ENCODE results near the gene PCDHGB5. TPM values are rescaled to one million over a fixed set of nuclear protein-coding genes. Genes with fewer than 3 reads are reported as not detected.

Gene PCDHGB5
- total RNA-seq, 2 experiments from 2014 or later, result 0.12 to 0.15 TPM

- CTCF ChIA-PET, result no interaction called here
- H3K36me3 Mint-ChIP-seq, result peaks cover 2% of the 10 kb centered on the region
- intact Hi-C loops (cut with micrococcal nuclease), result no loop called here
- H3K27ac Mint-ChIP-seq, result no peak overlapping the region
- no peak overlapping the region for H3K4me3 Mint-ChIP-seq
- H3K4me1 Mint-ChIP-seq (ENCODE audit: low read depth), result no peaks in the 10 kb centered on the region
- peaks cover 21% of the 10 kb centered on the region for H3K27me3 Mint-ChIP-seq
- POLR2A ChIA-PET, result no interaction called here
- no peak for DNase-seq
- H3K9me3 Mint-ChIP-seq, result peaks cover 7% of the 10 kb centered on the region
Observed at GRCh38 chr5:141437221-141437620, 39.5 kb downstream of the PCDHGB5 start.

DNA sequence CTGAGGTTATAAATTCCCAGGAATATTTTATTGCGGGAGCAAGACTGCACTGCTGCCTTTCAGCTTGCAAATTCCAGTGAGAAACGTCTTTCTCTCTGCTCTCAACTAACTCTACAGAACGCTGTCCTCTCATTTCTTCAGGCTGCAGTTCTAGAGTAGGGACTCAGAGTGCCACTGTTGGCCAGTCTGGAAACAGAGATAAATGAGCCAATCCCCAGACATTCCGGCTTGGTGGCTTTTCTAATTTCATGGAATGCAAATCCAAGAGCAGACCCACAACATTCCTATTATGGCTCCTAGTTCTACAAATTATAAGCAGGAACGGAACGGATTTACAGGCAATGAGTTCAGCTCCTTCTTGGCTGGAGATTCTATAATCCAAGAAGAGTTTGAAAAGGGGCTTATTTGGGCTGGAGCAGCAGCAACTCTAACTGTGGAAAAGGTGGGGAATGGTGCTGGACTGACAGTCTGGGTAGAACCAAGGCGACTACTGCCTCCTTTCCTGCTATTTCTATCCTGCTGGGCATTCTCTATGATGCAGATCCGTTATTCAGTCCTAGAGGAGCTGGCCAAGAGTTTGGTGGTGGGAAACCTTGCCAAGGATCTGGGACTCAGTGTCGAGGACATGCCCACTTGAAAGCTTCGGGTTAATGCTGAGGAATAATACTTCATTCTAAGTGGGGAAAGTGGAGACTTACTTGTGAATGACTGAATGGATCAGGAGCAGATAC lies 41.8 kb downstream of the PCDHGB5 start:
- DNase-seq, result no peak
- intact Hi-C loops (cut with micrococcal nuclease), result no loop called here
- Mint-ChIP-seq H3K27me3 (peaks cover 10% of the 10 kb centered on the region), H3K27ac (no peak overlapping the region), H3K4me3 (no peak overlapping the region), H3K9me3 (no peaks in the 10 kb centered on the region), H3K4me1 (ENCODE audit: low read depth) (no peaks in the 10 kb centered on the region), H3K36me3 (no peaks in the 10 kb centered on the region)
- CTCF ChIA-PET, result interaction anchor here (0.6 to 1.1 kb wide), 2 partner anchors 73 to 85 kb away, joined by 3 to 4 read pairs; no protein-coding TSS in a partner anchor
- POLR2A ChIA-PET, result no interaction called here

- H3K36me3 Mint-ChIP-seq, result no peaks in the 10 kb centered on the region
- H3K4me1 Mint-ChIP-seq (ENCODE audit: low read depth), result no peaks in the 10 kb centered on the region
Observed at GRCh38 chr5:141440341-141440740, 42.6 kb downstream of the PCDHGB5 start.

GRCh38 chr5:141441571-141442170 lies 43.9 kb downstream of the PCDHGB5 start:
- no peak overlapping the region for H3K4me3 Mint-ChIP-seq
- peaks cover 13% of the 10 kb centered on the region for H3K27me3 Mint-ChIP-seq
- H3K36me3 Mint-ChIP-seq, result no peaks in the 10 kb centered on the region
- H3K9me3 Mint-ChIP-seq, result no peaks in the 10 kb centered on the region
- POLR2A ChIA-PET, result no interaction called here
- no peaks in the 10 kb centered on the region for H3K4me1 Mint-ChIP-seq (ENCODE audit: low read depth)
- no peak for DNase-seq
- intact Hi-C loops (cut with micrococcal nuclease), result no loop called here
- no peak overlapping the region for H3K27ac Mint-ChIP-seq
- CTCF ChIA-PET, result interaction anchor here (0.6 kb wide), 1 partner anchor 83 kb away, joined by 3 read pairs; no protein-coding TSS in a partner anchor

More at GRCh38 chr5:141440341-141440740, 42.6 kb downstream of the PCDHGB5 start:
- H3K27ac Mint-ChIP-seq, result no peak overlapping the region
- no peak overlapping the region for H3K4me3 Mint-ChIP-seq
- ChIA-PET POLR2A (no interaction called here), CTCF (no interaction called here)
- H3K27me3 Mint-ChIP-seq, result peaks cover 10% of the 10 kb centered on the region
- no peak for DNase-seq
- intact Hi-C loops (cut with micrococcal nuclease), result no loop called here
- H3K9me3 Mint-ChIP-seq, result no peaks in the 10 kb centered on the region

Other genes with a start within 250 kb of the PCDHGB5 start
- not detected for gene PCDHB6, start 247.9 kb upstream of the PCDHGB5 start, total RNA-seq
- not detected for gene PCDHB7, start 225.3 kb upstream of the PCDHGB5 start, total RNA-seq
- gene PCDHB8, start 220.2 kb upstream of the PCDHGB5 start, total RNA-seq, result not detected
- gene PCDHB16, start 215.6 kb upstream of the PCDHGB5 start, total RNA-seq, result not detected
- gene PCDHB9, start 210.8 kb upstream of the PCDHGB5 start, total RNA-seq, result not detected
- gene PCDHB10, start 205.6 kb upstream of the PCDHGB5 start, total RNA-seq, result not detected
- gene PCDHB11, start 198.3 kb upstream of the PCDHGB5 start, total RNA-seq, result not detected
- not detected for gene PCDHB12, start 189.2 kb upstream of the PCDHGB5 start, total RNA-seq
- not detected for gene PCDHB13, start 184.0 kb upstream of the PCDHGB5 start, total RNA-seq
- gene PCDHB14, start 174.6 kb upstream of the PCDHGB5 start, total RNA-seq, result not detected
- not detected for gene PCDHB15, start 152.6 kb upstream of the PCDHGB5 start, total RNA-seq
- gene SLC25A2, start 93.9 kb upstream of the PCDHGB5 start, total RNA-seq, result under 1 TPM; 0.19 to 0.31 TPM
- 10 to 100 TPM; 54.6 to 55.5 TPM for gene TAF7, start 77.2 kb upstream of the PCDHGB5 start, total RNA-seq
- not detected for gene PCDHGA1, start 67.4 kb upstream of the PCDHGB5 start, total RNA-seq
- gene PCDHGA2, start 59.2 kb upstream of the PCDHGB5 start, total RNA-seq, result not detected
- gene PCDHGA3, start 54.1 kb upstream of the PCDHGB5 start, total RNA-seq, result not detected
- not detected for gene PCDHGB1, start 47.8 kb upstream of the PCDHGB5 start, total RNA-seq
- gene PCDHGA4, start 42.9 kb upstream of the PCDHGB5 start, total RNA-seq, result under 1 TPM; 0.07 to 0.12 TPM
- under 1 TPM; 0.10 to 0.19 TPM for gene PCDHGB2, start 38.0 kb upstream of the PCDHGB5 start, total RNA-seq
- gene PCDHGA5, start 33.8 kb upstream of the PCDHGB5 start, total RNA-seq, result not detected
- gene PCDHGB3, start 27.7 kb upstream of the PCDHGB5 start, total RNA-seq, result under 1 TPM in 1 of 2 experiments, not detected in 1; 0.10 TPM
- under 1 TPM; 0.05 to 0.10 TPM for gene PCDHGA6, start 24.1 kb upstream of the PCDHGB5 start, total RNA-seq
- under 1 TPM in 1 of 2 experiments, not detected in 1; 0.07 TPM for gene PCDHGA7, start 15.2 kb upstream of the PCDHGB5 start, total RNA-seq
- under 1 TPM in 1 of 2 experiments, not detected in 1; 0.07 TPM for gene PCDHGB4, start 10.2 kb upstream of the PCDHGB5 start, total RNA-seq
- gene PCDHGA8, start 5.3 kb upstream of the PCDHGB5 start, total RNA-seq, result not detected
- gene PCDHGA9, start 4.8 kb downstream of the PCDHGB5 start, total RNA-seq, result under 1 TPM in 1 of 2 experiments, not detected in 1; 0.10 TPM
- gene PCDHGB6, start 10.1 kb downstream of the PCDHGB5 start, total RNA-seq, result under 1 TPM in 1 of 2 experiments, not detected in 1; 0.07 TPM
- gene PCDHGA10, start 15.0 kb downstream of the PCDHGB5 start, total RNA-seq, result under 1 TPM; 0.07 to 0.10 TPM
- gene PCDHGB7, start 19.7 kb downstream of the PCDHGB5 start, total RNA-seq, result under 1 TPM in 1 of 2 experiments, not detected in 1; 0.07 TPM
- gene PCDHGA11, start 23.1 kb downstream of the PCDHGB5 start, total RNA-seq, result under 1 TPM in 1 of 2 experiments, not detected in 1; 0.05 TPM
- under 1 TPM in 1 of 2 experiments, not detected in 1; 0.07 TPM for gene PCDHGA12, start 32.6 kb downstream of the PCDHGB5 start, total RNA-seq
- not detected for gene PCDHGC3, start 78.0 kb downstream of the PCDHGB5 start, total RNA-seq
- not detected for gene PCDHGC4, start 87.1 kb downstream of the PCDHGB5 start, total RNA-seq
- gene PCDHGC5, start 91.1 kb downstream of the PCDHGB5 start, total RNA-seq, result not detected
- 100 to 1,000 TPM; 225 to 227 TPM for gene DIAPH1, start 221.1 kb downstream of the PCDHGB5 start, total RNA-seq
- gene HDAC3, start 238.9 kb downstream of the PCDHGB5 start, total RNA-seq, result 10 to 100 TPM; 65.2 to 71.5 TPM
- gene RELL2, start 239.1 kb downstream of the PCDHGB5 start, total RNA-seq, result 10 to 100 TPM; 17.8 to 17.9 TPM

Data from activated CD4-positive, alpha-beta memory T cell treated with anti-CD3 and anti-CD28 coated beads for 36 hours (primary cell).